ENCODE results near the gene C16orf54.
A peak's percentile ranks its signal among the peaks of the same experiment; 100 is the strongest.
"Not testable (repeated sequence)": the region's sequence is repeated elsewhere in the genome, so short reads cannot be mapped to it uniquely, and the experiment has no call there.

C16orf54 gene

DNA sequence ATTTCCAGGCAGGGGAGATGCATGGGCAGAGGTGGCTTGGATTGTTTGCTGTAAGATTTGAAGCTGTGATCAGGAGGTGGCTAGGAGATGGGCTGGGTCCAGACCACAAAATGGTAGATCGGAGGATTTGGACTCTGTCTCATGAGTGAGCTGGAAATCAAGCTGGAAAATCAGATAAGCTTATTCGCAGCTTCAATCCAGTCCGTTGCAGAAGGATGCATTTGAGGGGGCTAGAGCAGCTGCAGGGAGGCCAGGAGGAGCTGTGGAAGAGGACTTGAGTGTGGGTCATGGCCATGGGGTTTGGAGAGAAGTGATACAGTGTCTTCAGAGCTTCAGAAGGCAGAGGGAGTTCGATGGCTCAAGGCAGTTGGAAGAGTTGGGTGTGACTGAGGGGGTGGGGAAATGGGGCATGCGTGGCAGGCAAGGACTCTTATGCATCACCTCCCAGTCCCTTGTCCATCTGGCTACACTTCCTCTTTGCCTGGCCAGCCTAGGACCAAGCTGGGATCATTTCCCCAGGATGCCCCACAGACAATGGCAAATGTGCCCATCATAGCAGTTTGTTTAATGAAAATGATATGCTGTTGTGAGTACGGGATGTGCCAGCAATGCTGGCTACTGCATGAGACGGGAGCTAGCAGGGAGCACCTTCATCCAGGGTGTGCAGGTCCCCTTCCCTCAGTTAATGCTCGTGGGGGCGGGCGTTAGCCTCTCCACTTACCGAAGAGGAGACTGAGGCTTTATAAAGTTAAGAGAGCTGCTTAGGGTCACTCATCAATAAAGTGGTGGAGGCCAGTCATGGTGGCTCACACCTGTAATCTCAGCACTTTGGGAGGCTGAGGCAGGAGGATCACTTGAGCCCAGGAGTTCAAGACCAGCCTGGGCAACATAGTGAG is 46.2 kb downstream of the C16orf54 start:
- no peaks in the 10 kb centered on the region for H3K36me3 ChIP-seq (ENCODE audit: insufficient read depth, low read length)
- H3K27me3 ChIP-seq (ENCODE audit: control insufficient read depth, insufficient read depth, low read length), result peaks cover 3% of the 10 kb centered on the region
- no peak overlapping the region for H3K4me2 ChIP-seq (ENCODE audit: low read length)
- H3K4me1 ChIP-seq (ENCODE audit: control insufficient read depth, insufficient read depth, low read length), result peaks cover 7% of the 10 kb centered on the region
- H3K9me3 ChIP-seq (replicated peaks; ENCODE audit: low read length), result no peaks in the 10 kb centered on the region
- H3K9ac ChIP-seq (ENCODE audit: low read depth, low read length), result no peak overlapping the region
- no peak overlapping the region for H3K4me3 ChIP-seq (ENCODE audit: low read length)

DNA sequence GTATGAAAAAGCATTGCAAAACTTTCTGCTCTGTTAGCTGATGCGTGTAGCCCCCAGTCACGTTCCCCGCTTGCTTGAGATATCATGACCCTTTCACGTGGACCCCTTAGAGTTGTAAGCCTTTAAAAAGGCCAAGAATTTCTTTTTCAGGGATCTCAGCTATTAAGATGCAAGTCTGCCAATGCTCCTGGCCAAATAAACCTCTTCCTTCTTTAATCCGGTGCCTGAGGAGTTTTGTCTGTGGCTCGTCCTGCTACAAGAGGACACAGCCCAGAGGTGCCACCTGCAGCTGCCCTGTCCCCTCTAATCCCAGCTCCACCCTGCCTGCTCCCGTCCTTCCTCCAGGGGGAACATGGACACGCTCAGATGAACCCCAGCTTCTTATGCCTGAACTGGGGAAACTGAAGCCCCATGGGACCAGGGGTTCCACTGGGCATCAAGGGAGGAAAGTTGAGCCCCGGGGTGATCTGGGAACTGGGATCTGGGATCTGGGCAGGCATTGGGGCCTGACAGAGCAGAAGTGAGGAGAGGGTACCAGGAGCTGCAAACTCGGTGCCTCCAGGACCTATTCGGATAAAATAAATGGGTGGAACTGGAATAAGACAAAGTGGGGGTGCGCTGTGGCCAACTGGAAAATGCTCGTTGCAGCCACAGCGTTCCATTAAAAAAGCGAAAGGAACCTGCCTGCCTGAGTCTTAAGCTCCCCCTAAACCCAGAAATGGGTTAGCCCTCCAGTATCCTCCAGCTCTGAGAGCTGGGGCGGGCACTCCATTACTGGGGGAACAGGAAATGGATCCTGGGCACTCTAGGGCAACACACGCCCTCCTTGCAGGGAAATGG is 47.1 kb downstream of the C16orf54 start:
- no peak overlapping the region for H3K4me2 ChIP-seq (ENCODE audit: low read length)
- H3K27me3 ChIP-seq (ENCODE audit: control insufficient read depth, insufficient read depth, low read length), result peaks cover 3% of the 10 kb centered on the region
- H3K9me3 ChIP-seq (replicated peaks; ENCODE audit: low read length), result no peaks in the 10 kb centered on the region
- H3K36me3 ChIP-seq (ENCODE audit: insufficient read depth, low read length), result no peaks in the 10 kb centered on the region
- H3K9ac ChIP-seq (ENCODE audit: low read depth, low read length), result no peak overlapping the region
- peaks cover 9% of the 10 kb centered on the region for H3K4me1 ChIP-seq (ENCODE audit: control insufficient read depth, insufficient read depth, low read length)
- no peak overlapping the region for H3K4me3 ChIP-seq (ENCODE audit: low read length)

DNA sequence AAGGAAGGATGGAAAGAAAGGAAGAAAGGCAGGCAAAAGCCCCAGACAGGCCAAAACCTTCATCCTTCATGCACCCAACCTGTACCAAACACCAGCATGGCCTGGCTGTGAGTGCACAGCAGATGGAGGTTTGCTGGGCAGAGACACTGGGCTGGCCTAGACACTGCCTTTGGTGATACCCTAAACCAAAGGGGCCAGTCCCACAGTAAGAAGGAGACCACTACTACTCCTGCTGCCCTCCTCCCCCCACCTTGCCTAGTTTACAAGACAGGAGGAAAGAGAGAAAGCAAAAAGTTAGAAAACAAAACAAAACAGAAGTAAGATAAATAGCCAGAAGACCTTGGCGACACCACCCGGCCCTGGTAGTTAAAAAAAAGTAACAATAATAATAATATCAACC is 47.7 kb downstream of the C16orf54 start:
- no peaks in the 10 kb centered on the region for H3K36me3 ChIP-seq (ENCODE audit: insufficient read depth, low read length)
- no peaks in the 10 kb centered on the region for H3K9me3 ChIP-seq (replicated peaks; ENCODE audit: low read length)
- no peak overlapping the region for H3K4me3 ChIP-seq (ENCODE audit: low read length)
- peaks cover 9% of the 10 kb centered on the region for H3K4me1 ChIP-seq (ENCODE audit: control insufficient read depth, insufficient read depth, low read length)
- no peak overlapping the region for H3K9ac ChIP-seq (ENCODE audit: low read depth, low read length)
- H3K27me3 ChIP-seq (ENCODE audit: control insufficient read depth, insufficient read depth, low read length), result peaks cover 3% of the 10 kb centered on the region
- H3K4me2 ChIP-seq (ENCODE audit: low read length), result no peak overlapping the region

DNA sequence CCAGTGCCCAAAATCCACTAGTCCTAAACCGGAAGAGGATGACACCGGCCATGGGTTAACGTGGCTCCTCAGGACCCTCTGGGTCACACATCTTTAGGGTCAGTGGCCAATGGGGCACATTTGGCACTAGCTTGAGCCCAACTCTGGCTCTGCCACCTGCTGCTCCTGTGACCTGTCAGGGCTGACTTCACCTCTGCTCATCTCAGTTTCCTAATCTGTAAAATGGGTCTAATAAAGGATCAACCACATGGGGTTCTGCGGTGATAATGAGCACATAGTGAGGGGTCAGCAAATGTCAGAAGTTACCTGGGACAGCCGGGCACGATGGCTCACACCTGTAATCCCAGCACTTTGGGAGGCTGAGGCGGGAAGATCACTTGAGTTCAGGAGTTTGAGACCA is 48.4 kb downstream of the C16orf54 start:
- no peak overlapping the region for H3K9ac ChIP-seq (ENCODE audit: low read depth, low read length)
- H3K4me3 ChIP-seq (ENCODE audit: low read length), result no peak overlapping the region
- H3K9me3 ChIP-seq (replicated peaks; ENCODE audit: low read length), result no peaks in the 10 kb centered on the region
- peaks cover 3% of the 10 kb centered on the region for H3K27me3 ChIP-seq (ENCODE audit: control insufficient read depth, insufficient read depth, low read length)
- H3K36me3 ChIP-seq (ENCODE audit: insufficient read depth, low read length), result no peaks in the 10 kb centered on the region
- H3K4me2 ChIP-seq (ENCODE audit: low read length), result no peak overlapping the region
- peaks cover 9% of the 10 kb centered on the region for H3K4me1 ChIP-seq (ENCODE audit: control insufficient read depth, insufficient read depth, low read length)

DNA sequence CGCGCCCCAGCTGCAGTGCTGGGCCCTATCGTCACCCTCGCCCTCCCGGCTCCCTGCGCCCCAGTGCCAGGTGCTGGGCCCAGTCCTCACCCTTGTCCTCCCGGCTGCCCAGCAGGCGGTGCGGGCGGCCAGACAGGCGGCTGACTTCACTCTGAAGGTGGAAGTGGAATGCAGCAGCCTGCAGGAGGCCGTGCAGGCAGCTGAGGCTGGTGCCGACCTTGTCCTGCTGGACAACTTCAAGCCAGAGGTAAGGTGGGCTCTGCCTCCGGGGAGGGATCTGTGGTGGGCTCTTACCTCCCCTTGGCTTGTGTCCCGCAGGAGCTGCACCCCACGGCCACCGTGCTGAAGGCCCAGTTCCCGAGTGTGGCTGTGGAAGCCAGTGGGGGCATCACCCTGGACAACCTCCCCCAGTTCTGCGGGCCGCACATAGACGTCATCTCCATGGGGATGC is 48.9 kb downstream of the C16orf54 start:
- no peaks in the 10 kb centered on the region for H3K9me3 ChIP-seq (replicated peaks; ENCODE audit: low read length)
- no peak overlapping the region for H3K4me2 ChIP-seq (ENCODE audit: low read length)
- H3K4me1 ChIP-seq (ENCODE audit: control insufficient read depth, insufficient read depth, low read length), result peaks cover 9% of the 10 kb centered on the region
- H3K9ac ChIP-seq (ENCODE audit: low read depth, low read length), result no peak overlapping the region
- peaks cover 3% of the 10 kb centered on the region for H3K27me3 ChIP-seq (ENCODE audit: control insufficient read depth, insufficient read depth, low read length)
- H3K36me3 ChIP-seq (ENCODE audit: insufficient read depth, low read length), result no peaks in the 10 kb centered on the region
- no peak overlapping the region for H3K4me3 ChIP-seq (ENCODE audit: low read length)

DNA sequence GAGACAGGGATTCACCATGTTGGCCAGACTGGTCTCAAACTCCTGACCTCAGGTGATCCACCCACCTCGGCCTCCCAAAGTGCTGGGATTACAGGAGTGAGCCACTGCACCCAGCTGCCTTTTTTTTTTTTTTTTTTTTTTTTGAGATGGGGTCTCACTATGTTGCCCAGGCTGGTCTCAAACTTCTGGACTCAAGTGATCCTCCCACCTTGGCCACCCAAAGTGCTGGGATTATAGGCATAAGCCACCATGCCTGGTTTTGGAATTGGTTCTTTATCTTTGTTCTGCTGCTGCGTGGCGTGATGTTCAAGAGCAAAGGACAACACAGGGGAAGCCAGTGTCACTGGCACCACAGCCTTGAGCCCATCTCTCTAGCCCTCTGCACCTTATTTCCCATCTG is 50.1 kb downstream of the C16orf54 start:
- not testable (repeated sequence) for H3K4me1 ChIP-seq (ENCODE audit: control insufficient read depth, insufficient read depth, low read length); H3K4me2 ChIP-seq (ENCODE audit: low read length); H3K9ac ChIP-seq (ENCODE audit: low read depth, low read length); H3K27me3 ChIP-seq (ENCODE audit: control insufficient read depth, insufficient read depth, low read length); H3K4me3 ChIP-seq (ENCODE audit: low read length); H3K9me3 ChIP-seq (replicated peaks; ENCODE audit: low read length); H3K36me3 ChIP-seq (ENCODE audit: insufficient read depth, low read length)

DNA sequence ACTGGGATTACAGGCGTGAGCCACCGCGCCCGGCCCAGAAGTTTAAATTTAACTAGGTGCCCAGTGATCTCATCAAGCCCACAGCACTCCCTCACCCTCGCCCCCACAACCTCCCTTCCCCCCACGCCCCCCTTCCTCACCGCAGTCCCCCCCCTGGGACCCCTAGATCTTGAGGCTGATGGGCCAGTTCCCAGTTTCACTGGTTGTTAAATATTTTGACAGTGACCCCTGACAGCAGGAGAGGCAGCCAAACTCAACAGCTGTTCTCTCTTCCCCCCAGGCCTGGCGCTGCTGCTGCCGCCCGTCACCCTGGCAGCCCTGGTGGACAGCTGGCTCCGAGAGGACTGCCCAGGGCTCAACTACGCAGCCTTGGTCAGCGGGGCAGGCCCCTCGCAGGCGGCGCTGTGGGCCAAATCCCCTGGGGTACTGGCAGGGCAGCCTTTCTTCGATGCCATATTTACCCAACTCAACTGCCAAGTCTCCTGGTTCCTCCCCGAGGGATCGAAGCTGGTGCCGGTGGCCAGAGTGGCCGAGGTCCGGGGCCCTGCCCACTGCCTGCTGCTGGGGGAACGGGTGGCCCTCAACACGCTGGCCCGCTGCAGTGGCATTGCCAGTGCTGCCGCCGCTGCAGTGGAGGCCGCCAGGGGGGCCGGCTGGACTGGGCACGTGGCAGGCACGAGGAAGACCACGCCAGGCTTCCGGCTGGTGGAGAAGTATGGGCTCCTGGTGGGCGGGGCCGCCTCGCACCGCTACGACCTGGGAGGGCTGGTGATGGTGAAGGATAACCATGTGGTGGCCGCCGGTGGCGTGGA is 51.2 kb downstream of the C16orf54 start:
- H3K27me3 ChIP-seq (ENCODE audit: control insufficient read depth, insufficient read depth, low read length), result peaks cover 3% of the 10 kb centered on the region
- H3K9me3 ChIP-seq (replicated peaks; ENCODE audit: low read length), result no peaks in the 10 kb centered on the region
- peak overlapping the region; percentile 54 for H3K4me2 ChIP-seq (ENCODE audit: low read length)
- no peak overlapping the region for H3K9ac ChIP-seq (ENCODE audit: low read depth, low read length)
- peaks cover 9% of the 10 kb centered on the region for H3K4me1 ChIP-seq (ENCODE audit: control insufficient read depth, insufficient read depth, low read length)
- H3K4me3 ChIP-seq (ENCODE audit: low read length), result no peak overlapping the region
- H3K36me3 ChIP-seq (ENCODE audit: insufficient read depth, low read length), result no peaks in the 10 kb centered on the region

DNA sequence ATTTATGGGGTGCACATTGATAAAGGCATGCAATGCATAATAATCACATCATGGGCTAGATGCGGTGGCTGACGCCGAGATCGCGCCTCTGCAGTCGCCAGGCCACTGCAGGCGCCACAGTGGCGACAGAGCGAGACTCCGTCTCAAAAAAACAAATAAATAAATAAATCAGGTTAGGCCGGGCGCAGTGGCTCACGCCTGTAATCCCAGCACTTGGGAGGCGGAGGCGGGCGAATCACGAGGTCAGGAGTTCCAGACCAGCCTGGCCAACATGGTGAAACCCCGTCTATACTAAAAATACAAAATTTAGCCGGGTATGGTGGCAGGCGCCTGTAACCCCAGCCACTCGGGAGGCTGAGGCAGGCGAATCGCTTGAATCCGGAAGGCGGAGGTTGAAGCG is 53.2 kb downstream of the C16orf54 start:
- not testable (repeated sequence) for H3K9ac ChIP-seq (ENCODE audit: low read depth, low read length); H3K4me2 ChIP-seq (ENCODE audit: low read length); H3K9me3 ChIP-seq (replicated peaks; ENCODE audit: low read length); H3K4me1 ChIP-seq (ENCODE audit: control insufficient read depth, insufficient read depth, low read length); H3K36me3 ChIP-seq (ENCODE audit: insufficient read depth, low read length); H3K4me3 ChIP-seq (ENCODE audit: low read length); H3K27me3 ChIP-seq (ENCODE audit: control insufficient read depth, insufficient read depth, low read length)

All from skeletal muscle satellite cell (primary cell).